ENCODE measurements around the gene DLGAP5. TPM values are rescaled to one million over a fixed set of nuclear protein-coding genes. Genes with fewer than 3 reads are reported as not detected.

Gene DLGAP5
- total RNA-seq, 1 experiment from 2014 or later = 118 TPM

- no peak for DNase-seq
- H4K5ac ChIP-seq (ENCODE audit: insufficient read length, low read depth, low read length) = no peak overlapping the region
- Mint-ChIP-seq H3K4me1 (peaks cover 11% of the 10 kb centered on the region in 2 experiments), H3K27ac (no peak overlapping the region), H3K4me3 (no peak overlapping the region), H3K27me3 (ENCODE audit: low read depth) (peaks cover 29% of the 10 kb centered on the region), H3K9me3 (no peaks in the 10 kb centered on the region), H3K36me3 (ENCODE audit: insufficient read depth in 1 of 3, low read depth in 3 of 3) (no peaks in the 10 kb centered on the region)
- no peak overlapping the region for H3K18ac ChIP-seq (ENCODE audit: insufficient read length, low read depth, low read length)
- H3K14ac ChIP-seq (ENCODE audit: insufficient read depth, low read length) = no peak overlapping the region
- no peak overlapping the region for H2BK12ac ChIP-seq (ENCODE audit: insufficient read length, low read depth, low read length)
- no peak overlapping the region for H2AFZ ChIP-seq (ENCODE audit: low read length)
- H3K23ac ChIP-seq (ENCODE audit: insufficient read length, low read depth, low read length) = no peak overlapping the region
- no peak overlapping the region for H4K91ac ChIP-seq (ENCODE audit: insufficient read length, low read depth, low read length)
- H3K56ac ChIP-seq (ENCODE audit: insufficient read length, low read depth, low read length) = no peak overlapping the region
- no peaks in the 10 kb centered on the region for H3K9me3 ChIP-seq (ENCODE audit: control insufficient read depth, low read depth, low read length)
- H3K27me3 ChIP-seq (ENCODE audit: insufficient read depth, low read length) = no peaks in the 10 kb centered on the region
- no peak overlapping the region for H3K9ac ChIP-seq (ENCODE audit: extremely low read depth, insufficient read length, low read length)
- no peak overlapping the region for H3K4me2 ChIP-seq (ENCODE audit: insufficient read depth, insufficient read length, low read length)
- H2AK5ac ChIP-seq (ENCODE audit: insufficient read length, low read length) = no peak overlapping the region
- H2BK15ac ChIP-seq (ENCODE audit: low read depth, low read length) = no peak overlapping the region
- H3K23me2 ChIP-seq (ENCODE audit: insufficient read length, low read depth, low read length, poor library complexity, severe bottlenecking) = no peaks in the 10 kb centered on the region
- no peak overlapping the region for H2BK120ac ChIP-seq (ENCODE audit: low read depth, low read length, poor library complexity, severe bottlenecking)
- no peak overlapping the region for H4K8ac ChIP-seq (replicated peaks; ENCODE audit: insufficient read length, low read depth, low read length)
- no CpG with 5 or more reads among the region's 1 CpG for WGBS (ENCODE audit: extremely low coverage, insufficient read length, low lambda C conversion rate)
- no peaks in the 10 kb centered on the region for H3K79me1 ChIP-seq (ENCODE audit: insufficient read depth, low read depth, low read length, poor library complexity, severe bottlenecking)
- H3K79me2 ChIP-seq (ENCODE audit: insufficient read depth, low read length) = no peaks in the 10 kb centered on the region
- peaks cover 2% of the 10 kb centered on the region; the same call in 1 of the 2 replicates for H3K4me1 ChIP-seq (ENCODE audit: insufficient read depth, low read length)
- no peak overlapping the region for H3K4ac ChIP-seq (ENCODE audit: low read depth, low read length)
- no peak overlapping the region for H3K27ac ChIP-seq (ENCODE audit: insufficient read length, low read depth, low read length)
- H2BK5ac ChIP-seq (ENCODE audit: insufficient read length, low read length) = no peak overlapping the region
- no peak for TF ChIP-seq CTCF (conservative IDR thresholded peaks at IDR 0.05)
- H3T11ph ChIP-seq (ENCODE audit: low read length) = no peak overlapping the region
- H2BK20ac ChIP-seq (ENCODE audit: low read depth, low read length, poor library complexity, severe bottlenecking) = no peak overlapping the region
- no peaks in the 10 kb centered on the region for H4K20me1 ChIP-seq (ENCODE audit: control insufficient read depth, insufficient read depth, insufficient read length)
Measured at GRCh38 chr14:55109836-55110235, 81.5 kb downstream of the DLGAP5 start.

All from H9 (cell line).